Endothelial cell of umbilical vein (primary cell): ENCODE measurements around the gene CAMLG.

Experiments
- CTCF ChIP-seq, 2 donors: IDR thresholded peaks; 1 replicate in 1 of 2; 2 replicates in 1 of 2; pipeline ENCODE4 v1.5.1; 2011; ENCODE audit warnings: low read length in 2 of 2, mild to moderate bottlenecking in 2 of 2, moderate library complexity in 2 of 2, control low read depth in 1 of 2, inconsistent platforms in 1 of 2, low read depth in 1 of 2; ENCODE audit not compliant: insufficient read depth in 1 of 2; ENCODE audit errors: extremely low read depth in 1 of 2
- FOS ChIP-seq: IDR thresholded peaks from 2 replicates; pipeline ENCODE4 v1.6.1; 2011; ENCODE audit warnings: mild to moderate bottlenecking, low read length, moderate library complexity, borderline replicate concordance; ENCODE audit not compliant: insufficient read depth
- MAX ChIP-seq: IDR thresholded peaks from 2 replicates; pipeline ENCODE4 v1.6.1; 2011; ENCODE audit not compliant: insufficient read depth, insufficient read length
- POLR2A ChIP-seq: IDR thresholded peaks from 2 replicates; pipeline ENCODE4 v1.6.1; 2012; ENCODE audit warnings: low read depth, mild to moderate bottlenecking, control low read depth, low read length

GRCh38 chr5:134738963-134739661, 764 bp downstream of the CAMLG start:
- TF ChIP-seq CTCF (IDR thresholded peaks at IDR 0.05; ENCODE audit: extremely low read depth in 1 of 2, insufficient read depth in 1 of 2, low read depth in 1 of 2, low read length in 2 of 2) (no peak), POLR2A (no peak), MAX (no peak), FOS (no peak)
